ELF-1 (cell line): Measurements from ENCODE around the gene MCL1.

Experiments
- DNase-seq: peaks from one replicate; pipeline ENCODE4 v3.0.0-alpha.2; 2016; ENCODE audit warnings: low read depth, low spot score

The MCL1 gene

GRCh38 chr1:150557813-150558212 is 21.6 kb downstream of the MCL1 start:
- no peak for DNase-seq

GRCh38 chr1:150557065-150557600 is 22.3 kb downstream of the MCL1 start:
- no peak for DNase-seq

- DNase-seq: peak; percentile 69
These were observed 23.2 kb downstream of the MCL1 start for GRCh38 chr1:150555971-150556865.

GRCh38 chr1:150555198-150555970 is 24.0 kb downstream of the MCL1 start:
- no peak for DNase-seq

- no peak for DNase-seq
These were observed 25.3 kb downstream of the MCL1 start for GRCh38 chr1:150554086-150554452.

GRCh38 chr1:150553392-150554085 is 25.9 kb downstream of the MCL1 start:
- no peak for DNase-seq

GRCh38 chr1:150552911-150553289 is 26.5 kb downstream of the MCL1 start:
- no peak for DNase-seq

- peak; percentile 88 for DNase-seq
These were observed 27.1 kb downstream of the MCL1 start for GRCh38 chr1:150552128-150552910.

GRCh38 chr1:150551784-150552127 is 27.7 kb downstream of the MCL1 start:
- peak; percentile 64 for DNase-seq

- no peak for DNase-seq
These were observed 28.2 kb downstream of the MCL1 start for GRCh38 chr1:150551051-150551783.

GRCh38 chr1:150550222-150551050 is 29.0 kb downstream of the MCL1 start:
- peak; percentile 92 for DNase-seq

GRCh38 chr1:150549496-150550221 is 29.8 kb downstream of the MCL1 start:
- DNase-seq: peak; percentile 74

GRCh38 chr1:150548632-150549495 is 30.5 kb downstream of the MCL1 start, which contains the start of gene ADAMTSL4:
Gene ADAMTSL4 (plus strand): TSS chr1:150549408. CDS start chr1:150552289, 2,881 bp downstream.
- peak; percentile 87 for DNase-seq

- DNase-seq: no peak
These were observed 31.1 kb downstream of the MCL1 start for GRCh38 chr1:150548324-150548631.

GRCh38 chr1:150546294-150546937 is 33.0 kb downstream of the MCL1 start:
- DNase-seq: no peak

- no peak for DNase-seq
These were observed 33.9 kb downstream of the MCL1 start for GRCh38 chr1:150545486-150546032.

GRCh38 chr1:150544204-150544603 is 35.2 kb downstream of the MCL1 start:
- DNase-seq: no peak
